Measurements from ENCODE around the gene A2M.

- TF ChIP-seq EZH2 (IDR thresholded peaks at IDR 0.05; ENCODE audit: borderline replicate concordance, insufficient read depth, low read depth, low read length, poor library complexity, severe bottlenecking) (no peak), CTCF (IDR thresholded peaks at IDR 0.05) (no peak)
These were observed 29.6 kb downstream of the A2M start for GRCh38 chr12:9086087-9086486.
